Esophagus (tissue), 2 donors: ENCODE data around the gene MYCBP2. TPM values are rescaled to one million over a fixed set of nuclear protein-coding genes. Genes with fewer than 3 reads are reported as not detected.
"Not testable (repeated sequence)": the region's sequence is repeated elsewhere in the genome, so short reads cannot be mapped to it uniquely, and the experiment has no call there.

ENCODE experiments used
- H3K27ac ChIP-seq, 2 donors: one replicate each; pipeline ENCODE4 v1.5.1; 2013; ENCODE audit warnings: low read depth in 2 of 2, mild to moderate bottlenecking in 2 of 2, inconsistent platforms in 1 of 2, low read length in 1 of 2, moderate library complexity in 1 of 2
- H3K27me3 ChIP-seq, 2 donors: one replicate each; pipeline ENCODE4 v1.6.1; 2013; ENCODE audit warnings: low read length in 2 of 2, control low read depth in 1 of 2, mild to moderate bottlenecking in 1 of 2; ENCODE audit not compliant: insufficient read depth in 2 of 2, control insufficient read depth in 1 of 2
- H3K36me3 ChIP-seq, 2 donors: one replicate each; pipeline ENCODE4 v1.6.1; 2013; ENCODE audit warnings: low read length in 1 of 2; ENCODE audit not compliant: control insufficient read depth in 2 of 2, insufficient read depth in 2 of 2
- H3K4me1 ChIP-seq, 2 donors: one replicate each; pipeline ENCODE4 v1.6.1; 2013; ENCODE audit warnings: low read length in 1 of 2; ENCODE audit not compliant: control insufficient read depth in 2 of 2, insufficient read depth in 2 of 2
- H3K4me3 ChIP-seq, 2 donors: one replicate each; pipeline ENCODE4 v1.5.1; 2013; ENCODE audit warnings: low read length in 2 of 2, mild to moderate bottlenecking in 2 of 2, low read depth in 1 of 2, moderate library complexity in 1 of 2
- H3K9me3 ChIP-seq, 2 donors: one replicate each; pipeline ENCODE4 v1.6.1; 2013; ENCODE audit warnings: mild to moderate bottlenecking in 2 of 2, low read depth in 1 of 2, low read length in 1 of 2, moderate library complexity in 1 of 2; ENCODE audit not compliant: control insufficient read depth in 2 of 2, insufficient read depth in 1 of 2
- WGBS, 2 donors: extraction: QIAGEN DNeasy Blood & Tissue Kit; methylation state at CpG; one replicate each; pipeline ENCODE4 v1.1.7; 2013; 5-methylcytosine and 5-hydroxymethylcytosine counted together
- polyA plus RNA-seq, 2 donors: library from polyadenylated mRNA; stranded (reverse); fragments of 200-250 nt; gene quantifications; one replicate each; pipeline ENCODE4 v1.2.3, GENCODE V29; 2013
- donor health status: healthy with polysubstance abuse.
- donor health status: Bipolar disorder and iron deficiency.

The MYCBP2 gene
- polyA plus RNA-seq, 2 donors: 28.1 to 37.7 TPM

- no peaks in the 10 kb centered on the region for H3K27me3 ChIP-seq
- H3K4me1 ChIP-seq: no peaks in the 10 kb centered on the region
- H3K27ac ChIP-seq: peak overlapping the region in 1 of 2 donors; percentile 18
- no peaks in the 10 kb centered on the region for H3K9me3 ChIP-seq
- H3K4me3 ChIP-seq: no peak overlapping the region
- WGBS, 2 donors: 52 to 53% methylated on average over 3 of the region's 3 CpGs
- no peaks in the 10 kb centered on the region for H3K36me3 ChIP-seq
Measured at GRCh38 chr13:77360032-77360685, 33.3 kb upstream of the MYCBP2 start.

GRCh38 chr13:77359171-77359570 lies 32.3 kb upstream of the MYCBP2 start:
- no peak overlapping the region for H3K4me3 ChIP-seq
- H3K9me3 ChIP-seq: no peaks in the 10 kb centered on the region
- no peak overlapping the region for H3K27ac ChIP-seq
- WGBS, 2 donors: 47 to 51% methylated on average over 3 of the region's 3 CpGs
- no peaks in the 10 kb centered on the region for H3K36me3 ChIP-seq
- H3K4me1 ChIP-seq: no peaks in the 10 kb centered on the region
- no peaks in the 10 kb centered on the region for H3K27me3 ChIP-seq

GRCh38 chr13:77358001-77358400 lies 31.1 kb upstream of the MYCBP2 start:
- no peak overlapping the region for H3K4me3 ChIP-seq
- no peaks in the 10 kb centered on the region for H3K4me1 ChIP-seq
- no peaks in the 10 kb centered on the region for H3K27me3 ChIP-seq
- no peaks in the 10 kb centered on the region for H3K36me3 ChIP-seq
- no peak overlapping the region for H3K27ac ChIP-seq
- no peaks in the 10 kb centered on the region for H3K9me3 ChIP-seq
- WGBS, 2 donors: 74 to 76% methylated on average over 1 of the region's 1 CpG

GRCh38 chr13:77356155-77356554 lies 29.3 kb upstream of the MYCBP2 start:
- H3K9me3 ChIP-seq: no peaks in the 10 kb centered on the region
- no peaks in the 10 kb centered on the region for H3K27me3 ChIP-seq
- H3K4me3 ChIP-seq: no peak overlapping the region
- H3K36me3 ChIP-seq: no peaks in the 10 kb centered on the region
- no peak overlapping the region for H3K27ac ChIP-seq
- WGBS, 2 donors: 74 to 75% methylated on average over 2 of the region's 2 CpGs
- H3K4me1 ChIP-seq: peaks cover 0 to 3% of the 10 kb centered on the region in 2 donors

GRCh38 chr13:77353995-77354394 lies 27.1 kb upstream of the MYCBP2 start:
- no peaks in the 10 kb centered on the region for H3K9me3 ChIP-seq
- H3K4me3 ChIP-seq: no peak overlapping the region
- H3K4me1 ChIP-seq: peaks cover 0 to 3% of the 10 kb centered on the region in 2 donors
- no peak overlapping the region for H3K27ac ChIP-seq
- no peaks in the 10 kb centered on the region for H3K27me3 ChIP-seq
- H3K36me3 ChIP-seq: no peaks in the 10 kb centered on the region
- 91 to 92% methylated on average over 2 of the region's 2 CpGs for WGBS, 2 donors

- Histone ChIP-seq H3K27ac (peak overlapping the region; percentile 65 to 72), H3K4me1 (peaks cover 0 to 3% of the 10 kb centered on the region in 2 donors), H3K36me3 (no peaks in the 10 kb centered on the region), H3K27me3 (no peaks in the 10 kb centered on the region), H3K4me3 (no peak overlapping the region), H3K9me3 (no peaks in the 10 kb centered on the region)
- WGBS, 2 donors: 75 to 77% methylated on average over 3 of the region's 3 CpGs
Measured at GRCh38 chr13:77351315-77351714, 24.4 kb upstream of the MYCBP2 start.

GRCh38 chr13:77350811-77351210 lies 23.9 kb upstream of the MYCBP2 start:
- H3K4me3 ChIP-seq: no peak overlapping the region
- peaks cover 0 to 3% of the 10 kb centered on the region in 2 donors for H3K4me1 ChIP-seq
- H3K9me3 ChIP-seq: no peaks in the 10 kb centered on the region
- 61 to 70% methylated on average over 1 of the region's 1 CpG for WGBS, 2 donors
- H3K27ac ChIP-seq: peak overlapping the region in 1 of 2 donors; percentile 3
- H3K36me3 ChIP-seq: no peaks in the 10 kb centered on the region
- no peaks in the 10 kb centered on the region for H3K27me3 ChIP-seq

GRCh38 chr13:77349365-77349764 lies 22.5 kb upstream of the MYCBP2 start:
- 83 to 87% methylated on average over 1 of the region's 1 CpG for WGBS, 2 donors
- Histone ChIP-seq H3K4me3 (no peak overlapping the region), H3K36me3 (no peaks in the 10 kb centered on the region), H3K27ac (no peak overlapping the region), H3K27me3 (no peaks in the 10 kb centered on the region), H3K4me1 (peaks cover 0 to 3% of the 10 kb centered on the region in 2 donors), H3K9me3 (no peaks in the 10 kb centered on the region)

GRCh38 chr13:77347351-77347750 lies 20.5 kb upstream of the MYCBP2 start:
- WGBS, 2 donors: 94 to 100% methylated on average over 3 of the region's 3 CpGs
- H3K9me3 ChIP-seq: not testable (repeated sequence)

GRCh38 chr13:77345150-77345780 lies 18.4 kb upstream of the MYCBP2 start:
- Histone ChIP-seq H3K27ac (no peak overlapping the region), H3K4me3 (no peak overlapping the region), H3K27me3 (no peaks in the 10 kb centered on the region), H3K4me1 (peaks cover 0 to 2% of the 10 kb centered on the region in 2 donors), H3K9me3 (no peaks in the 10 kb centered on the region), H3K36me3 (no peaks in the 10 kb centered on the region)
- WGBS, 2 donors: 63 to 70% methylated on average over 2 of the region's 2 CpGs

More at GRCh38 chr13:77347351-77347750, 20.5 kb upstream of the MYCBP2 start:
- not testable (repeated sequence) for H3K27ac ChIP-seq, H3K4me3 ChIP-seq, H3K27me3 ChIP-seq, H3K36me3 ChIP-seq, H3K4me1 ChIP-seq
